ENCODE data around the gene TMEM11. TPM values are rescaled to one million over a fixed set of nuclear protein-coding genes. Genes with fewer than 3 reads are reported as not detected.

Gene TMEM11
- total and polyA plus RNA-seq, 2 donors from 2014 or later = 17.4 to 34.2 TPM

DNA sequence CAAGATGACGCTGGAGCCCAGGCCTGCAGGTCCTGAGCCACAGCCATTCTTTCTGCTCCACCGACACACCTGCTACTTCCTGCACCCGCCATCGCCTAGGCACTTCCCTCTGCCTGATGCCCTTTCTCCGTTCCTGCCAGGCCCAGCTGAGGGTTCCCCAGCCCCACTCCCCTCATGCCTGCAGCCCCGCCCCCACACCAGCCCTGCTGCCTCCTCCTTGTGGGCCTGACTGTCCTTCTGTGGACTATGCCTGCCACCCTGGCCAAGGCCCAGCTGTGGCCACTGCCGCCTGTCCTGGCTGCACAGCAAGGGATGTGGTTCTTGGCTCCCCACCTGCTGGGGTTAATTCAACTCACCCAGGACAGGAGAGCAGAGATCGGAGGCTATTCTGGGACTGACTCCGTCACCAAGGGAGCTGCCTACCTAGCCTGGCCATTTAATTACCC lies 31.7 kb upstream of the TMEM11 start:
- H3K4me1 ChIP-seq (ENCODE audit: control insufficient read depth in 2 of 3, insufficient read depth in 2 of 3, low read depth in 1 of 3, low read length in 3 of 3) = peaks cover 0 to 14% (median 11%) of the 10 kb centered on the region in 3 donors
- no peaks in the 10 kb centered on the region for H3K9me3 ChIP-seq (ENCODE audit: control insufficient read depth in 2 of 3, insufficient read depth in 1 of 3, low read length in 3 of 3)
- TF ChIP-seq, protein P1, sequence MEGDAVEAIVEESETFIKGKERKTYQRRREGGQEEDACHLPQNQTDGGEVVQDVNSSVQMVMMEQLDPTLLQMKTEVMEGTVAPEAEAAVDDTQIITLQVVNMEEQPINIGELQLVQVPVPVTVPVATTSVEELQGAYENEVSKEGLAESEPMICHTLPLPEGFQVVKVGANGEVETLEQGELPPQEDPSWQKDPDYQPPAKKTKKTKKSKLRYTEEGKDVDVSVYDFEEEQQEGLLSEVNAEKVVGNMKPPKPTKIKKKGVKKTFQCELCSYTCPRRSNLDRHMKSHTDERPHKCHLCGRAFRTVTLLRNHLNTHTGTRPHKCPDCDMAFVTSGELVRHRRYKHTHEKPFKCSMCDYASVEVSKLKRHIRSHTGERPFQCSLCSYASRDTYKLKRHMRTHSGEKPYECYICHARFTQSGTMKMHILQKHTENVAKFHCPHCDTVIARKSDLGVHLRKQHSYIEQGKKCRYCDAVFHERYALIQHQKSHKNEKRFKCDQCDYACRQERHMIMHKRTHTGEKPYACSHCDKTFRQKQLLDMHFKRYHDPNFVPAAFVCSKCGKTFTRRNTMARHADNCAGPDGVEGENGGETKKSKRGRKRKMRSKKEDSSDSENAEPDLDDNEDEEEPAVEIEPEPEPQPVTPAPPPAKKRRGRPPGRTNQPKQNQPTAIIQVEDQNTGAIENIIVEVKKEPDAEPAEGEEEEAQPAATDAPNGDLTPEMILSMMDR (IDR thresholded peaks at IDR 0.05; ENCODE audit: borderline replicate concordance, extremely low read depth, insufficient read depth) = no peak
- H3K36me3 ChIP-seq (ENCODE audit: control insufficient read depth in 2 of 3, insufficient read depth in 3 of 3, low read length in 3 of 3) = no peaks in the 10 kb centered on the region
- no peak overlapping the region for H3K4me3 ChIP-seq (ENCODE audit: low read length in 3 of 3)
- no peak for DNase-seq
- FAIRE-seq = no peak
- H3K9ac ChIP-seq (ENCODE audit: low read length in 3 of 3) = no peak overlapping the region
- H3K27me3 ChIP-seq (ENCODE audit: control insufficient read depth, insufficient read depth, low read length) = no peaks in the 10 kb centered on the region
- intact Hi-C loops (cut with DNase I) = no loop called here
- no peak overlapping the region for H3K27ac ChIP-seq (ENCODE audit: low read depth in 2 of 2, low read length in 2 of 2)

- no peak overlapping the region for H3K4me3 ChIP-seq (ENCODE audit: low read length in 3 of 3)
- DNase-seq (no peak), FAIRE-seq (no peak)
- peaks cover 0 to 14% (median 11%) of the 10 kb centered on the region in 3 donors for H3K4me1 ChIP-seq (ENCODE audit: control insufficient read depth in 2 of 3, insufficient read depth in 2 of 3, low read depth in 1 of 3, low read length in 3 of 3)
- no peak overlapping the region for H3K27ac ChIP-seq (ENCODE audit: low read depth in 2 of 2, low read length in 2 of 2)
- TF ChIP-seq, protein P1 (IDR thresholded peaks at IDR 0.05; ENCODE audit: borderline replicate concordance, extremely low read depth, insufficient read depth) = no peak
- no peaks in the 10 kb centered on the region for H3K36me3 ChIP-seq (ENCODE audit: control insufficient read depth in 2 of 3, insufficient read depth in 3 of 3, low read length in 3 of 3)
- H3K27me3 ChIP-seq (ENCODE audit: control insufficient read depth, insufficient read depth, low read length) = no peaks in the 10 kb centered on the region
- intact Hi-C loops (cut with DNase I) = no loop called here
- H3K9me3 ChIP-seq (ENCODE audit: control insufficient read depth in 2 of 3, insufficient read depth in 1 of 3, low read length in 3 of 3) = no peaks in the 10 kb centered on the region
- no peak overlapping the region for H3K9ac ChIP-seq (ENCODE audit: low read length in 3 of 3)
Measured at GRCh38 chr17:21243516-21244303, 29.7 kb upstream of the TMEM11 start.

GRCh38 chr17:21242780-21243515 lies 29.0 kb upstream of the TMEM11 start:
- Histone ChIP-seq H3K4me1 (ENCODE audit: control insufficient read depth in 2 of 3, insufficient read depth in 2 of 3, low read depth in 1 of 3, low read length in 3 of 3) (peaks cover 0 to 14% (median 11%) of the 10 kb centered on the region in 3 donors), H3K9ac (ENCODE audit: low read length in 3 of 3) (no peak overlapping the region), H3K36me3 (ENCODE audit: control insufficient read depth in 2 of 3, insufficient read depth in 3 of 3, low read length in 3 of 3) (no peaks in the 10 kb centered on the region), H3K9me3 (ENCODE audit: control insufficient read depth in 2 of 3, insufficient read depth in 1 of 3, low read length in 3 of 3) (no peaks in the 10 kb centered on the region), H3K4me3 (ENCODE audit: low read length in 3 of 3) (no peak overlapping the region), H3K27ac (ENCODE audit: low read depth in 2 of 2, low read length in 2 of 2) (no peak overlapping the region), H3K27me3 (ENCODE audit: control insufficient read depth, insufficient read depth, low read length) (no peaks in the 10 kb centered on the region)
- TF ChIP-seq, protein P1 (IDR thresholded peaks at IDR 0.05; ENCODE audit: borderline replicate concordance, extremely low read depth, insufficient read depth) = no peak
- intact Hi-C loops (cut with DNase I) = no loop called here
- no peak for FAIRE-seq
- no peak for DNase-seq
